PFSK-1 (cell line): ENCODE data around the gene MST1. TPM values are rescaled to one million over a fixed set of nuclear protein-coding genes. Genes with fewer than 3 reads are reported as not detected.

Experiments used
- FOXP2 ChIP-seq: optimal IDR thresholded peaks from 2 replicates; pipeline ENCODE3; 2011; ENCODE audit warnings: borderline replicate concordance, control low read depth, inconsistent platforms; ENCODE audit not compliant: insufficient read depth; ENCODE audit errors: extremely low read length, extremely low read depth
- POLR2AphosphoS5 ChIP-seq: IDR thresholded peaks from 2 replicates; pipeline ENCODE4 v1.6.1; 2012; ENCODE audit warnings: low read depth, mild to moderate bottlenecking, control low read depth, low read length, moderate library complexity
- REST ChIP-seq, 2 experiments: IDR thresholded peaks; 2 replicates each; pipeline versions ENCODE4 v1.6.1 to v1.8.0; 2011 to 2012; ENCODE audit warnings: low read depth in 2 of 2, low read length in 2 of 2, control low read depth in 1 of 2, inconsistent platforms in 1 of 2, mild to moderate bottlenecking in 1 of 2, moderate library complexity in 1 of 2; ENCODE audit not compliant: insufficient read depth in 1 of 2
- SIN3A ChIP-seq: IDR thresholded peaks from 2 replicates; pipeline ENCODE4 v1.6.1; 2012; ENCODE audit warnings: mild to moderate bottlenecking, low read length, moderate library complexity, borderline replicate concordance; ENCODE audit not compliant: insufficient read depth
- TAF1 ChIP-seq: IDR thresholded peaks from 2 replicates; pipeline ENCODE4 v1.6.1; 2012; ENCODE audit warnings: low read length, control low read depth, borderline replicate concordance; ENCODE audit not compliant: insufficient read depth
- polyA plus RNA-seq: library from polyadenylated mRNA; unstranded; fragments of >200 nt; gene quantifications from one replicate; pipeline ENCODE4 v1.2.1, GENCODE V29; 2012; ENCODE audit warnings: low read depth, missing spikeins; ENCODE audit not compliant: insufficient read length

MST1 gene
- polyA plus RNA-seq, result 16.6 TPM

GRCh38 chr3:49689046-49689907 lies at the start of gene MST1, which contains the start of gene RNF123:
Gene MST1 (minus strand): TSS chr3:49689474. CDS start chr3:49688691, 783 bp downstream.
Gene RNF123 (plus strand): TSS chr3:49689557. CDS start chr3:49691166, 1,609 bp downstream.
- TF ChIP-seq FOXP2 (no peak), SIN3A (peak; percentile 58; the same call in 1 of the 2 replicates), TAF1 (peak; percentile 62; the same call in 1 of the 2 replicates), POLR2AphosphoS5 (peak; percentile 78), REST (IDR thresholded peaks at IDR 0.05; ENCODE audit: insufficient read depth in 1 of 2, low read depth in 2 of 2, low read length in 2 of 2) (peak in 1 of 2 experiments; percentile 55; a peak in 1 of 4 replicates)

GRCh38 chr3:49738067-49738713 lies 48.9 kb upstream of the MST1 start:
- TF ChIP-seq POLR2AphosphoS5 (no peak), REST (IDR thresholded peaks at IDR 0.05; ENCODE audit: insufficient read depth in 1 of 2, low read depth in 2 of 2, low read length in 2 of 2) (no peak), SIN3A (no peak), FOXP2 (no peak), TAF1 (no peak)

- no peak for TF ChIP-seq FOXP2
- no peak for TF ChIP-seq POLR2AphosphoS5
- no peak for TF ChIP-seq REST (IDR thresholded peaks at IDR 0.05; ENCODE audit: insufficient read depth in 1 of 2, low read depth in 2 of 2, low read length in 2 of 2)
- TF ChIP-seq TAF1, result no peak
- TF ChIP-seq SIN3A, result no peak
Measured at GRCh38 chr3:49734752-49735151, 45.5 kb upstream of the MST1 start.

- TF ChIP-seq FOXP2 (no peak), TAF1 (no peak), REST (IDR thresholded peaks at IDR 0.05; ENCODE audit: insufficient read depth in 1 of 2, low read depth in 2 of 2, low read length in 2 of 2) (no peak), SIN3A (no peak)
Measured at GRCh38 chr3:49733551-49733950, 44.3 kb upstream of the MST1 start.
